NCI-H1048 (cell line): ENCODE data around the gene TIPARP.

Experiments
- DNase-seq: peaks from one replicate; lab custom pipeline; 2025; lab: John Stamatoyannopoulos, UW

The TIPARP gene, protein sequence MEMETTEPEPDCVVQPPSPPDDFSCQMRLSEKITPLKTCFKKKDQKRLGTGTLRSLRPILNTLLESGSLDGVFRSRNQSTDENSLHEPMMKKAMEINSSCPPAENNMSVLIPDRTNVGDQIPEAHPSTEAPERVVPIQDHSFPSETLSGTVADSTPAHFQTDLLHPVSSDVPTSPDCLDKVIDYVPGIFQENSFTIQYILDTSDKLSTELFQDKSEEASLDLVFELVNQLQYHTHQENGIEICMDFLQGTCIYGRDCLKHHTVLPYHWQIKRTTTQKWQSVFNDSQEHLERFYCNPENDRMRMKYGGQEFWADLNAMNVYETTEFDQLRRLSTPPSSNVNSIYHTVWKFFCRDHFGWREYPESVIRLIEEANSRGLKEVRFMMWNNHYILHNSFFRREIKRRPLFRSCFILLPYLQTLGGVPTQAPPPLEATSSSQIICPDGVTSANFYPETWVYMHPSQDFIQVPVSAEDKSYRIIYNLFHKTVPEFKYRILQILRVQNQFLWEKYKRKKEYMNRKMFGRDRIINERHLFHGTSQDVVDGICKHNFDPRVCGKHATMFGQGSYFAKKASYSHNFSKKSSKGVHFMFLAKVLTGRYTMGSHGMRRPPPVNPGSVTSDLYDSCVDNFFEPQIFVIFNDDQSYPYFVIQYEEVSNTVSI

DNA sequence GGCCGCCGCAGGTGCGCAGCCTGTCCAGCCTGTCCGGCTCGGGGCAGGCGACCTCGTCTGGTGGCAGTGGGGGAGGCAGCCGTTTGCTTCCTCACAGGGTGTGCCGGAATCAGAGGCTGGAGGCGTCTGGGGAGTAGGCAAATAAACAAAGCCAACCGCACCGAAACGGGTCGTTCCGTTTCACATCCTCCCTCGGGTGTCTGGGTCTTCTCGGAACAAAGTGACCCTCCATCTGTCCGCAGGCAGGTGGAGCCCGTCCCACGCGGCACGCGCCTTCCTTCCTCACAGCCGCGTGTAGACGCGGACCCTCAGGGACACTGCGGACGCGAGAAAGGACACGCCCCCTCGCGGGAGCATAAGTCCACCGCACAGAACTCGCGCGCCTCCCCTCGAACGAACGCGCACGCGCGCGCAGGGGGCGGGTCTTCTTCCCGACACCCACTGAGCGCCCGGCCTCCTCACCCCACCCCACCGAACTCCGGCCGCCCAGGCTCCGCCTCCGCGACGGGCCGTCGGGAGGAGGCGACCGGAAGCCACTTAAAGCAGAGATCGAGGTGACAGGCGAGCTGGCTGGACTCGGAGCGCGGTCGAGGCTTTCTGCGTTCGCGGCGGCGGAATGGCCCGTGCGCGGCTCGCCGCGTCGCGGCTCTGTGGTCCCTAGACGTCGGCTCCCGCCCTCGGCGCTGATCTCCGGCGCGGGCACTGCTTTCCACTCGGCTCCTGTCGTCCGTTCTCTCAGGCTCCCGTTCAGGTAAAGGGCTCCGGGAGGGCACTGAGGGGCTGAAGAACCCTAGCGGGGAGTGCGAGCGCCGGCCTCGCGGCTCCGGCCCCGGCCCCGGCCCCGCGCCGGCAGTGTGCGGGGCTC, at the start of gene TIPARP:
Gene TIPARP, plus strand, starts transcription at position 545 of the 865 bp plus-strand sequence. CDS start 3,108 bp downstream, outside the sequence.
- peak; percentile 92 for DNase-seq

- no peak for DNase-seq
Measured at GRCh38 chr3:156626104-156626503, 48.3 kb upstream of the TIPARP start.

- no peak for DNase-seq
Measured at GRCh38 chr3:156627946-156628569, 46.3 kb upstream of the TIPARP start.

GRCh38 chr3:156628836-156629618, 45.4 kb upstream of the TIPARP start:
- DNase-seq = no peak

- DNase-seq = no peak
Measured at GRCh38 chr3:156630081-156630772, 44.2 kb upstream of the TIPARP start.

- no peak for DNase-seq
Measured at GRCh38 chr3:156630773-156631093, 43.7 kb upstream of the TIPARP start.

DNA sequence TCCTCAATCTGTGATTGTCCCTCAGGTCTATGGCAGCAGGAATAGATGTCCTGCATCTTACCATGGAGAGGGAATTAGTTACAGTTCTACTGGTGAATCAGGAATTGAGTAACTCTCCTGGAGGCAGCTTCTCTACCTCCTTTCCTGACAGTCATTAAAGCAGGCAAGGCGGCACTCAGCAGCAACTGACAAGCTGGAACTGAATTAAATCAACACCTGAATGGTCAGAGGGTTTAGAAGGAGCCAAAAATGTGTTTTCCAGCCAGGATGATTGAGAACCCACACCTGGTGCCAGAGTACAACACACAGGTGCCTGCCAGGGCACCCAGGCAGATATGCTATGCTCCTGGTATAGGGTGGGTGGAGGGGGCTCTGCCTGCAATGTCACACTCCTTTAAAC, 43.1 kb upstream of the TIPARP start:
- DNase-seq = no peak

- DNase-seq = no peak
Measured at GRCh38 chr3:156632601-156633000, 41.8 kb upstream of the TIPARP start.

GRCh38 chr3:156633335-156633734, 41.1 kb upstream of the TIPARP start:
- DNase-seq = no peak

GRCh38 chr3:156635034-156635433, 39.4 kb upstream of the TIPARP start:
- no peak for DNase-seq

DNA sequence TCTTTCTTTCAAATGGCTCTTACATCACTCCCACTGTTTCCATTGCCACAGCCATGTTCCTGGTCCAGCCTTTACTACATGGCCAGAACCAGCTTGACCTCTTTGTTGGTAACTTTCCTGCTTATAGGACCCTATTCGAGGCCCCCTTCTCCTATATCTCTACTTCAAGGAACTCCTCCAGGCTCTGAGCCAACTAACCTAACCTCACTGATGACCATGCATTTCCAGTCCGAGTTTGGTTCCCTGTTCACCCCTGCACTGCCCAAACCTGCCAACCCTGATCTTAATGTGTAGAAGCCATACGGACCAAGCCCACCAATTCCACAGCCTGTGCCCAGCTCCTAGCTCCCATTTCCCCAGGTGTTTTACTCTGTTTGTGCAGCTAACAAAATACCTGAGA, 38.4 kb upstream of the TIPARP start:
- no peak for DNase-seq

DNA sequence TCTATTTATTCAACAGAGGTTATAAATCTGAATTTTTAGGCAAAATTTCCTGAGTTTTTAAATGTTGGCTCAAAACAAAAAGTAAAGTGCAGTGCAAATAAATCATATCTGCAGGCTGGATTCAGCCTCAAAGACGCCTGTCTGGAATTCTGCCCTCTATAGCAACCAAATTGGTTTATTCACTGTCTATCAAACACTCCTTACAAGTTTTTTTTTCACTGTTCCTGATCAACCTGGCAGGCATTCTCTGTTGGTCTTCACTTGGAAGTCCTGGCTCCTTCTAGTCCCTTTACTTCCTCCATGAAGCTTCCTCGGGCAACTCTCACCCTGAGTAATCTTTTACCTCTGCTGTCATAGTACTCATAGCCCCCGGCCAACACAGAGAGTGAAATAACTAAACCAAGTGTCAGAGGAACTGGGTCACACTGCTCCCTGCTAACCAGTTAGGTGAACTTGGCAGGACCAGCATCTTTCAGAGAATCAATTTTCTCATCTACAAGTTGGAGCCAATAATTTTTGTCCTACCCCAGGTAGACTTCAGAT, 36.8 kb upstream of the TIPARP start:
- DNase-seq = no peak

DNA sequence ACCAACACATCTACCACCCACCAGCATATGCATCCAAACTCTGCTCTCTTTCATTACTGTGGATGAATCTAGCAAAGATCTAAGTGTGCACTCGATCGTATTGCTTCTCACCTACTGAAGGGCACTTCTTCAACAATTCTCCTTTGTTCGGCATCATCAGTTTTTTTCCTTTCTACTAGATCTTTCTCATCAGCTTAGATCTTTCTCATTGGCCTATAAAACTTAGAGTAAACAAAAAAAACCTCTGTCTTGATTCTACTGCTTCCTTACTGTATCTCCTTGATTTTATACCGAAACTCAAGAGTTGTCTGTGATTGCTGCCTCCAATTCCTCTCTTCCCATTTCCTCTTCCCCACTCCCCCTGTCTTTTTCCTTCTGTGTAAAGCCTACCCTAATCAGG, 36.1 kb upstream of the TIPARP start:
- no peak for DNase-seq

DNA sequence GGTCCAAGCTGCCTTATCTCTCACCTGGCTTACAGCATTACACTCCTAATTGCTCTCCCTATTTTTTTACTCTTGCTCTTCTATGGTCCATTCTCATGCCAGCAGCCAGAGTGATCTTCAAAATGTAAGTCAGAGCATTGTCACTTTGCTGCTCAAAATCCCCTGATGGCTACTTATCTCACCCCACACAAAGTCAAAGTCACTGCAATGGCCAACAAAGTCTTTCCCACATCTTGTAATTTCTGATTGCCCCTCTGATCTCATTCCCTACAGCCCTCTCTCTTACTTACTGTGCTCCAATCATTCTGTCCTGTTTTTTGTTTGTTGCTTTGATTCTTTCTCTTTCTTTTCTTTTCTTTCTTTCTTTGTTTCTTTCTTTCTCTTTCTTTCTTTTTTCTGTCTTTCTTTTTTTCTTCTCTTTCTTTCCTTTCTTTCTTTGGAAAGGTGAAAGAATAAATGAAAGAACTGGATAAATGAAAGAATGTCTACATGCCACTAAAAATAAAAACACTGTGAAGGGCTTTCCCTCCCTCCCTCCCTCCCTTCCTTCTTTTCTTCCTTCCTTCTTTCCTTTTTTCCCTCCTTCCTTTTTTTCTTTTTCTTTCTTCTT, 34.9 kb upstream of the TIPARP start:
- no peak for DNase-seq

DNA sequence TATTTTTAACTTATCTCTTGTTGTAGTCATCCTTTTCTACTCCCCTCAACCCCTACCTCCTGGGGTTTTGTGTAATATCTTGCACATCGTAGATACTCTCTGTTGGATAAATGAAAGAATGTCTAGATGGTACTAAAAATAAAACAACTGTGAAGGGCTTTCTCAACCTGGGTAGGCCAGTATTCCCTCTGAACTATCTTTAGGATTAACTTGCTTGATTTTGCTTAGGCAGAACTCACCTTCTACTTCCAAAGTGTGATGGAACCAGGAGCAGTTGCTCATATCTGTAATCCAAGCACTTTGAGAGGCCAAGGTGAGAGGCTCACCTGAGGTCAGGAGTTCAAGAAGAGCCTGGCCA, 32.8 kb upstream of the TIPARP start:
- no peak for DNase-seq

DNA sequence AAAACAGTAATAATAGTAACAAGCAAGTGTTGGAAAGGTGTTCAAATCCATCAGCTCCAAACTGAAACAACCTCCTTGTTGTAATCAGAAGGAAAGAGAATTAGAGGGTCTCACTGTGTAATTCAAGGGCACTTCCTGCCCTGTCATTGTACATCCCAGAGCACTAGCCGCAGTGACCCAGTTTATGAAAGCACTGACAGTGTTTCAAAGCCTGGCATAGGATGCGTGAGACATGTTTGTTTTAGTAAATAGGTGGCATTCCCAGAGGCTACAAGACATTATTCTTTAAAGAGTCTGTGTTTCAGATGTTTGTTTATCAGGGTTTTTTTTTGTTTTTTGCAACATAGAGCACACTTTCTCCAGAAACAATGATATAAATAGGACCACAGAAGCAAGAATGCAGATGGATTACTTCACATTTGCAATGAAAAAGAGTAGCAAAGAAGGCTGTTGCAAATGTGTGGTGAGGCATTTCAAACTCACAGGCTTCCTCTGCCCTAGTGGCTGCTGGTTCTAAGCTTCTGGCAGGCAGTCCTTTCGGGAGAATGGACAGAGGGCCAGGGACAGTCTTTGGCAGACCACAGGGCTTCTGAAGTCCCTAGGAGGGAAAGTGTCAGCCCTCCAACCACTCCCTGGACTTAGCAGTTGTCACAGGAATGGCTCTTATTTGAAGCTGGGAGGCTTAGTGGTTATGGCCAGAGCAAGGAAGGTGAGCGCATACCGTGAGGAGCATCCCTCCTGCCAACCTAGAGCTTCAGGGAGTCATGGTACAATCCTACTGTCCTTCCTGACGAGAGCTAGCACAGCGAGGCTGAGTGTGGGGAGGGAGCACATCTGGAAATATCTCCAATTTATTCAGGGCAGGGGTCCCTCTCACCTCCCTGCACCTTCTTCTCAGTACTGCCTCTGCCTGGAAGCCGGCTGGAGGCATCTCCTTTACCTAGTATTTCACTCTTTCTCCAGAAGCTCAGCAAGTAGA, 31.4 kb upstream of the TIPARP start:
- no peak for DNase-seq

DNA sequence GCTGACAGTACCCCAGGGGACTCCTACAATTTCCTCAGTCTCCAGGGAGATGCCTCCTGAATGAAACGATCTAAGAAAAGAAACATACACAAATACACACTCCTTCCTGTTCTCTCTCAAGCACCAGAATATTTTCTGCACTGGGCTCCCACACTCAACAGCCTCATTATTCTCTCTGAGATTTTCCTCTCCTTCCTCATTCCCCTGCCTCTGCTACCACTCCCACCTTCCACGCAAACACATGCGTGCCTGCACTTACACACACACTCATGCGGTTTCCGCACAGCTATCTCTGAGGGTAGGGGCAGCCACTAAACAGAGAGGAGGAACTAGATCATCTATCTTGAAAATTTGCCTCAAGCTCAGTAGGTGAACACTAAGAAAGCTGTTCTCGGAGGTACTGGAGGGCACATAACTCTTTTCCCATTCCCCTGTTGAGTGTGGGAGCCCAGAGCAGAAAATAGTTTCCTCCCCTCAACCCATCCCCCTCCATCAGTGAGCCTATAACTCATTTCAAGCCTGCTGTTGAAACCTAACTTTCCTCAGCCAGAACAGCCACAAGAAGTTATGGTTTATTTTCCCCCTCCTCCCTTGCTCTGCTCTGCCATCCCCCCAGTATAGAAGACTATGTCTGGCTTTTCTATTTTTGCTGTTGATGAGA, 30.5 kb upstream of the TIPARP start:
- no peak for DNase-seq

DNA sequence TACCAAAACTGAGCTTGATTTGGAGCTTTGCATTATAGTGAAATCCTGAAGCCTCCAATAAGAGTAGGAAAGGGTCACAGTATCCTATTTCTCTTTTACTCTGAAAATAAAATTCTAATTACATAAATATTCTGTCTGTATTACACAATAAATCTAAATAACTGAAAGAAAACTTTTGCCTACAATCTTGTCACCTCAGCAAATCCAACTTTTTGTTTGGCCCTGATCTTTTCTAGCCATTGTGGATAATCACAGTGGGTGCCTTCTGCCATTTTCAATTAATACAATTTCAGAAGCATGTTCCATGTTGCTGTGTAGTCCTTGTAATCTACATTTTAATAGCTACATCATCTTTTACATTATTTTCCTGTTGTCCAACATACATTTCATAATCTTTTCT, 29.4 kb upstream of the TIPARP start:
- DNase-seq = no peak
